ENCODE data around the gene ZNF536.
"Not testable (repeated sequence)": the region's sequence is repeated elsewhere in the genome, so short reads cannot be mapped to it uniquely, and the experiment has no call there.

ZNF536 gene

GRCh38 chr19:30402436-30403202, 30.4 kb downstream of the ZNF536 start:
- in situ Hi-C loops (cut with MboI; ENCODE audit: low pct_unique_long_range_greater_than_20kb, low sequenced_read_pairs) = no loop called here
- DNase-seq = no peak

- in situ Hi-C loops (cut with MboI; ENCODE audit: low pct_unique_long_range_greater_than_20kb, low sequenced_read_pairs) = no loop called here
- no peak for DNase-seq
Measured at GRCh38 chr19:30403203-30403985, 31.2 kb downstream of the ZNF536 start.

GRCh38 chr19:30406220-30407067, 34.3 kb downstream of the ZNF536 start:
- DNase-seq = peak; percentile 15
- in situ Hi-C loops (cut with MboI; ENCODE audit: low pct_unique_long_range_greater_than_20kb, low sequenced_read_pairs) = no loop called here

- in situ Hi-C loops (cut with MboI; ENCODE audit: low pct_unique_long_range_greater_than_20kb, low sequenced_read_pairs) = no loop called here
- no peak for DNase-seq
Measured at GRCh38 chr19:30407068-30407709, 35.0 kb downstream of the ZNF536 start.

DNA sequence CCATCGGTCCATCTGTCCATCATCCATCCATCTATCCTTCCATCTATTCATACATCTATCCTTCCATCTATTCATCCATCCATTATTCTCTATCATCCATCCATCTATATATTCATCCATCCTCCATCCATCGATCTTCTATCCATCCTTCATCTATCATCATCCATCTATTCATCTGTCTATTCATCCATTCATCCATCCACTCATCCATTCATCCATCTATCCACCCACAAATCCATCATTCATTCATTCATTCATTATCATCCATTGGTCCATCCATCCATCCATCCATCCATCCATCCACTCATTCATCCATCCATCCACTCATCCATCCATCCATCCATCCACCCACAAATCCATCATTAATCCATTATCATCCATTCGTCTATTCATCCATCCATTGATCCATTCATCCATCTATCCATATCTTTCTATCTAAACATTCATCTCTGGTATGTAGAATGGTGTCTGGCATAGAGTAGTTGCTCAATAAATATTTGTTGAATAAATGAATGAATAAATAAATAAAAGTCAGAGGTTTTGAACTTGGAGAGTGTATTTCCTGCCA, 36.6 kb downstream of the ZNF536 start:
- in situ Hi-C loops (cut with MboI; ENCODE audit: low pct_unique_long_range_greater_than_20kb, low sequenced_read_pairs) = no loop called here

GRCh38 chr19:30411714-30412113, 39.5 kb downstream of the ZNF536 start:
- no peak for DNase-seq
- in situ Hi-C loops (cut with MboI; ENCODE audit: low pct_unique_long_range_greater_than_20kb, low sequenced_read_pairs) = no loop called here

More for the DNA sequence above, 36.6 kb downstream of the ZNF536 start:
- DNase-seq = no peak

DNA sequence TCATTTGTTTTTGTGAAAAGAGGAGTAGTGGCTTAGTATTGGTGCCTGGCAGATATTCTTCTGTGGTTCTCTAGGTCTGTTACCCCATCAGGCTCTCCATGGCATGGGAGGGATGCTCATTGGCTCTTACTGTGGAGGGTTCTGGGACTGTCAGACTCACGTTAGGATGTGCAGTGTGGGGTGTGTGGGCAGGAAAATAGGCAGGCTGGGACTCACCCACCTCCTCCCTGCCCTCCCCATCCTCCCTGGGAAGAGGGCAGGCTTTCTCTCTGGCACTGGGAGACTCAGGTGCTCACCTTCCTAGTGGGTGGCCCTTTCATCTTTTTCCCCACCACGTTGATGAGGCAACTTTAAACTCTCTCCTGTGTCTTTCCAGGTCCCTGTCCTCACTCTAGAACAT, 44.2 kb downstream of the ZNF536 start:
- DNase-seq = no peak
- in situ Hi-C loops (cut with MboI; ENCODE audit: low pct_unique_long_range_greater_than_20kb, low sequenced_read_pairs) = no loop called here

DNA sequence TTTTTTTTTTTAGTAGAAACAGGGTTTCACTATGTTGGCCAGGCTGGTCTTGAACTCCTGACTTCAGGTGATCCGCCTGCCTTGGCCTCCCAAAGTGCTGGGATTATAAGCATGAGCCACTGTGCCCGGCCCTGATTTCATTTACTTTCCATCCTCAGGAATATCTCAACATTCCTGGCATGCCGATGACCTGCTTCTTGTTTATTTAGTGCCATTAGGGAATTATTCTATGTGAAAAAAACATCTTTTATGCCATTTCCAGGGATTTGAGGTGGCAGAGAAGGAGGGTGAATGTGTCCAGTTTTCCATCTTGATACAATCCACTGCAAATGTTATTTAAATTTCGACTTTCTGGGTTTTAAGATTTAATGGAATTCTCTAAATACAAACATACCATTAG, 45.0 kb downstream of the ZNF536 start:
- in situ Hi-C loops (cut with MboI; ENCODE audit: low pct_unique_long_range_greater_than_20kb, low sequenced_read_pairs) = not testable (repeated sequence)

GRCh38 chr19:30419568-30420180, 47.5 kb downstream of the ZNF536 start:
- no peak for DNase-seq

More for the DNA sequence above, 45.0 kb downstream of the ZNF536 start:
- not testable (repeated sequence) for DNase-seq

GRCh38 chr19:30420316-30420715, 48.1 kb downstream of the ZNF536 start:
- DNase-seq = no peak
- in situ Hi-C loops (cut with MboI; ENCODE audit: low pct_unique_long_range_greater_than_20kb, low sequenced_read_pairs) = no loop called here

More at GRCh38 chr19:30419568-30420180, 47.5 kb downstream of the ZNF536 start:
- in situ Hi-C loops (cut with MboI; ENCODE audit: low pct_unique_long_range_greater_than_20kb, low sequenced_read_pairs) = no loop called here

GRCh38 chr19:30420881-30421280, 48.7 kb downstream of the ZNF536 start:
- no peak for DNase-seq
- in situ Hi-C loops (cut with MboI; ENCODE audit: low pct_unique_long_range_greater_than_20kb, low sequenced_read_pairs) = no loop called here

- DNase-seq = no peak
- in situ Hi-C loops (cut with MboI; ENCODE audit: low pct_unique_long_range_greater_than_20kb, low sequenced_read_pairs) = no loop called here
Measured at GRCh38 chr19:30421571-30421970, 49.4 kb downstream of the ZNF536 start.

DNA sequence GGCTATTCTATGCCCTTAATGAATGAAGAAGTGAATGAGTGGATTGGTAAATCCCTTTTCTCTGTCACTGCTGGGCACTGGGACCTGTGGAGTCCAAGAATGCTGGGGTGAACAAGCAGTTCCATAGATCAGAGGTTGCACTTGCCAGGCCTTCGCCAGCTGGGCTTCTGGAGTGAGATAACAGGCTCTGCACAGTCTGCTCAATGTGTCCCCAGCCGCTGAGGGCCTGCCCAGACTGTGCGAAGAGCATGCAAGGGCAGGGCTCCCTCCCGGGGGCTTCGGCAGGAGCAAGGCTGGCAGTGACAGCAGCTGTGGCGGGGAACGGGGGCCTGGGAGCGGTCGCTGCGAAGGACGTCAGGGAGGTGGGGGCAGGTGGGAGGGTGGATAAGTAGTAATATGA, 51.3 kb downstream of the ZNF536 start:
- no peak for DNase-seq
- in situ Hi-C loops (cut with MboI; ENCODE audit: low pct_unique_long_range_greater_than_20kb, low sequenced_read_pairs) = no loop called here

DNA sequence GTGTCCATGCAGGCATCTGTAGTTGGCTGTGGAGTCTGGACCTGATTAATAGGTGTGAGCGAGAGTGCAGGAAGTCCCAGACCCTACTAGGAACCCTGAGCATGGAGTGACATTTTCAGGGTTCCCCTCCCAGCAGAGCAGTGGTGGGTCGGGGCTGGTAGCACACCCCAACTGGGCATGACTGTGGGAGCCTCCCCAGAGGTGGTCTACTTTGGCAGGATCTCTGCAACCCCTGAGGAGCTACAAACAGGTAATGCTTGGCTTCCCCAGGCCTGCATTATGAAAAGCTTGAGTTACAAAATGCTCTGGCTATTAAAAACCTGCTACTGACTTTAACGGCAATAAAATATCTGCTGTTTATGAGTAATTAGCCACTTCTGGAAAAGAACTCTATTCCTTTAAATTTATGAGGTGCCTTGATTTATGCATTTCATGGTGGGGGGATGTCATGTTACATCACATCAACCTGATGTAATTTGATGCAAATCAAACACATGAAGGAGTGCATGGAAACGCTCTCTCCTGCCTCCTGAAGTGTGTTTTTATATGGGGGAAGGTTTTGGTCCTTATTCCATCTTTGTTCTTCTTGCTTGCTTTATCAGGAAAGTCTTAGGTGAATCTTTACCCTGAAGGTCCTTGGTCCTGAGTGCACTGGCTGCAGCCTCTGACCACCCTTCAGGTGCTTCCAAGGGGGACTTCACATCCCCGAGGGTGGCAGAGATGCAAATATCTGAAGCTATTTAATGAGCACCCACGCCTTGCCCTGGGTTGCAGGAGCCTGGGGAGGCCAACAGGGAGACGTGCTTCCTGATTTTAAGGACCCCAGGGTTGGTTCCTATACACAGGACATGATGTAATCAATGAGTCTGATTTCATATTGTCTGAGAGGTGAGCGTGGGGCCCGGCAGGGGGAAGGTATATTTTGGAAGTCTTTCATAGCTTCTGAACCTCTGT, 54.0 kb downstream of the ZNF536 start:
- DNase-seq = no peak
- in situ Hi-C loops (cut with MboI; ENCODE audit: low pct_unique_long_range_greater_than_20kb, low sequenced_read_pairs) = no loop called here

DNA sequence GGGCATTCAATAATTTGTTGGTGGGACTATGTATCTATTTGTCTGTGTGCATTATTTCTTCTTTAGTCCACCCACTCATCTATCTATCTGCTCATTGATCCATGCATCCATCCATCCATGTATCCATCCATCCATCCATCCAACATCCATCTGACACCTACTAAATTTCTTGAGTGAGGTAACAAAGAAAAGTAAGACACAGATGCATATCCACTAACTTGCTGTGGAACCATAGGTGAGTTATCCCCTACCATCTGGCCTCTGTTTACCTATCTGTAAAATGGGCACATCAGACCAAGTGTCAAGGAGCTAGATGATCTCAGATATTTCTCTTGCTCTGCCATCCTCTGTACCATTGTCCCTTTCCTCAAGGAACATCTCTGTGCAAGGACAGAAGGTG, 54.7 kb downstream of the ZNF536 start:
- DNase-seq = no peak
- in situ Hi-C loops (cut with MboI; ENCODE audit: low pct_unique_long_range_greater_than_20kb, low sequenced_read_pairs) = no loop called here

DNA sequence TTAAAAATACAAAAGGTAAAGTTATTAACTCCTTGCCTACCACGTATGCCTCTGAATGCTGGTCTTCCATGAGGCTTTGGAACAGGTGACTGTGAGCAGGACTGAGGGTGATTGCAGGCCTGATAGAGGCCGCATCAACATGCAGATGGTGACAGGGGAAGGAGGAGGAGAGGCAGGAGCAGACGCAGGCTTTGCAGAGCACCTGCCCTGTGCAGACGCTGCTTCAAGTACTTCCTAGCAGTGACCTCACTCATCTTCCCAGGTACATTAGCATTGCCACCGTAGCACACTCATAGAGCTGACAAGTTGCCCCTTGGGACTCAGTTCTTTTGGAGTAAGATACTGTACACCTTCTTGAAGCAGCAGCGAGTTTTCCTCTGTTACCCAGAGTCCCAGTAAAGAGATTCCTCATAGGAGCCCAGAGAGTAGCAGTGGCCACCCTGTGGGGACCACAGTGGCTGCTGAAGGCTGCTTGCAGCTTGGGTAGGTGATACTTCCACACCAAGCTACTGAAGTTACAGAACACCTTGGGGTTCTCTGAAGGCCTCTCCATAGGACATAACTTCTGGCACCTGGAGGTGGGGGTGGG, 56.0 kb downstream of the ZNF536 start:
- in situ Hi-C loops (cut with MboI; ENCODE audit: low pct_unique_long_range_greater_than_20kb, low sequenced_read_pairs) = no loop called here

GRCh38 chr19:30428844-30429243, 56.7 kb downstream of the ZNF536 start:
- no peak for DNase-seq
- in situ Hi-C loops (cut with MboI; ENCODE audit: low pct_unique_long_range_greater_than_20kb, low sequenced_read_pairs) = no loop called here

More for the DNA sequence above, 56.0 kb downstream of the ZNF536 start:
- DNase-seq = no peak

All from KBM-7 (cell line).